GM23338 (cell line): ENCODE results near the gene GAP43.

Source experiments
- CTCF ChIP-seq, 2 experiments: fragments of 200-600 bp in 1 of 2; sonication (generic) in 1 of 2; conservative IDR thresholded peaks; 2 replicates each; pipeline versions ENCODE4 v1.5.1 to v1.6.1; 2016 to 2017; ENCODE audit warnings: antibody characterized with exemption in 2 of 2, low read depth in 2 of 2, mild to moderate bottlenecking in 2 of 2, moderate library complexity in 1 of 2
- EZH2 ChIP-seq: fragments of 200-600 bp; sonication (generic); IDR thresholded peaks from one replicate; pipeline ENCODE4 v1.8.0; 2017; ENCODE audit warnings: antibody characterized with exemption, mild to moderate bottlenecking, low read depth; ENCODE audit not compliant: unreplicated experiment
- EZH2phosphoT487 ChIP-seq: fragments of 200-600 bp; sonication (generic); IDR thresholded peaks from one replicate; pipeline ENCODE4 v1.8.1; 2018; ENCODE audit warnings: antibody characterized with exemption; ENCODE audit not compliant: unreplicated experiment
- POLR2AphosphoS5 ChIP-seq: IDR thresholded peaks from 2 replicates; pipeline ENCODE4 v1.6.1; 2016; ENCODE audit warnings: antibody characterized with exemption, low read depth
- REST ChIP-seq: IDR thresholded peaks from one replicate; pipeline ENCODE4 v1.6.1; 2018; ENCODE audit warnings: antibody characterized with exemption; ENCODE audit not compliant: unreplicated experiment
- ZNF114 ChIP-seq: fragments of 250-450 bp; sonication (Bioruptor Pico); IDR thresholded peaks from 2 replicates; pipeline ENCODE4 v1.5.0; 2020; ENCODE audit warnings: mild to moderate bottlenecking, moderate library complexity

GRCh38 chr3:115715241-115715745 lies 92.0 kb downstream of the GAP43 start:
- no peak for TF ChIP-seq EZH2phosphoT487
- no peak for TF ChIP-seq CTCF (conservative IDR thresholded peaks at IDR 0.05; ENCODE audit: low read depth in 2 of 2)
- TF ChIP-seq POLR2AphosphoS5 = no peak
- no peak for TF ChIP-seq EZH2
- TF ChIP-seq REST = no peak
- TF ChIP-seq ZNF114 = no peak
